ENCODE data around the gene KLHL11.

Gene KLHL11

GRCh38 chr17:41816637-41817320 is 48.4 kb downstream of the KLHL11 start:
- TF ChIP-seq ZFX (IDR thresholded peaks at IDR 0.05), result no peak
- TF ChIP-seq, protein P1, sequence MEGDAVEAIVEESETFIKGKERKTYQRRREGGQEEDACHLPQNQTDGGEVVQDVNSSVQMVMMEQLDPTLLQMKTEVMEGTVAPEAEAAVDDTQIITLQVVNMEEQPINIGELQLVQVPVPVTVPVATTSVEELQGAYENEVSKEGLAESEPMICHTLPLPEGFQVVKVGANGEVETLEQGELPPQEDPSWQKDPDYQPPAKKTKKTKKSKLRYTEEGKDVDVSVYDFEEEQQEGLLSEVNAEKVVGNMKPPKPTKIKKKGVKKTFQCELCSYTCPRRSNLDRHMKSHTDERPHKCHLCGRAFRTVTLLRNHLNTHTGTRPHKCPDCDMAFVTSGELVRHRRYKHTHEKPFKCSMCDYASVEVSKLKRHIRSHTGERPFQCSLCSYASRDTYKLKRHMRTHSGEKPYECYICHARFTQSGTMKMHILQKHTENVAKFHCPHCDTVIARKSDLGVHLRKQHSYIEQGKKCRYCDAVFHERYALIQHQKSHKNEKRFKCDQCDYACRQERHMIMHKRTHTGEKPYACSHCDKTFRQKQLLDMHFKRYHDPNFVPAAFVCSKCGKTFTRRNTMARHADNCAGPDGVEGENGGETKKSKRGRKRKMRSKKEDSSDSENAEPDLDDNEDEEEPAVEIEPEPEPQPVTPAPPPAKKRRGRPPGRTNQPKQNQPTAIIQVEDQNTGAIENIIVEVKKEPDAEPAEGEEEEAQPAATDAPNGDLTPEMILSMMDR (conservative IDR thresholded peaks at IDR 0.05), result no peak
- no peak overlapping the region for H3K27ac ChIP-seq

DNA sequence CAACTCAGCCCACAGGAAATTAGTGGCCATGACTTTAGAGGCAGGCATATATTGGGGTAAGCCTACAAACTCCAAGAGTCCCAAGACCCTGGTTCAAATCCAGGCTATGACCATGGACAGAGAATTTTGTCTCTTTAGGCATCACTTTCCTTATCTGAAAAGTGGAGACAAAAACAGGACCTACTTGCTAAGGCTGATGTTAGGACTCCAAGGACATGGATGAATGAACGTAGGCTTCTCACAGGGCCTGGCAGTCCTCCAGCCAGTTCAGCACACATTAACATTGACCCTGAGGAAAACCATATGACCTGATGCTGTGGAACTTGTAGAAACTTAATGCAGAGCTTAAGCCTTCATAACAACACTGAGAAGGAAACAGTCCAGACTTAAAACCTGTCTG is 51.0 kb downstream of the KLHL11 start:
- TF ChIP-seq ZFX (IDR thresholded peaks at IDR 0.05), result no peak
- TF ChIP-seq, protein P1 (conservative IDR thresholded peaks at IDR 0.05), result no peak
- H3K27ac ChIP-seq, result peak overlapping the region; percentile 93

- H3K27ac ChIP-seq, result peak overlapping the region; percentile 93
- TF ChIP-seq ZFX (IDR thresholded peaks at IDR 0.05), result no peak
- TF ChIP-seq, protein P1 (conservative IDR thresholded peaks at IDR 0.05), result no peak
These were observed 51.5 kb downstream of the KLHL11 start for GRCh38 chr17:41813699-41814124.

- TF ChIP-seq, protein P1 (conservative IDR thresholded peaks at IDR 0.05), result no peak
- no peak for TF ChIP-seq ZFX (IDR thresholded peaks at IDR 0.05)
- H3K27ac ChIP-seq, result peak overlapping the region; percentile 93
These were observed 52.0 kb downstream of the KLHL11 start for GRCh38 chr17:41813152-41813680.

DNA sequence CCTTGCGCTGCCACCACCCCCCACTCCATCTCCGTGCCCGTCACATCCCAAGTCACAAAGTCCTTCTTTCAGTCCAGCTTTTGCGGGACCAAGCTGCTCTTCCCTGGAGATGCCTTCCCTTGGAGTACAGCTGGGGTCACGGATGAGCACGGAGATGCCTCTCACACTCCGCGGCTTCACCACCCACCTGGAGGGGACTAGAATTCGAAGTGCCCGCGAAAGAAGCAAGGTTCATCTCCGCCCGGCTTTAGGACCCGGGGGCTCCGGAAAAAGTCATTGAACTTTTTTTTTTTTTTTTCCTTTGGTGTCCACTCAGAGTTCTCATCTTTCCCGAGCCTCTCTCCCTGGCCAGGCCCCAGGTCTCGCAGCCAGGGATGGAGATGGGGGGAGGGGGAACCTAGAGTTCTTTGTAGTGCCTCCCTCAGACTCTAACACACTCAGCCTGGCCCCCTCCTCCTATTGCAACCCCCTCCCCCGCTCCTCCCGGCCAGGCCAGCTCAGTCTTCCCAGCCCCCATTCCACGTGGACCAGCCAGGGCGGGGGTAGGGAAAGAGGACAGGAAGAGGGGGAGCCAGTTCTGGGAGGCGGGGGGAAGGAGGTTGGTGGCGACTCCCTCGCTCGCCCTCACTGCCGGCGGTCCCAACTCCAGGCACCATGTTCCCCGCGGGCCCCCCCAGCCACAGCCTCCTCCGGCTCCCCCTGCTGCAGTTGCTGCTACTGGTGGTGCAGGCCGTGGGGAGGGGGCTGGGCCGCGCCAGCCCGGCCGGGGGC is 52.7 kb downstream of the KLHL11 start, which contains the start of gene FKBP10:
FKBP10 (plus strand) TSS at position 624 of the 771 bp plus-strand sequence; CDS start at position 655, 31 bp downstream.
- H3K27ac ChIP-seq, result peak within 1 kb of the TSS; percentile 93
- peak; percentile 42; the same call in 1 of the 2 replicates for TF ChIP-seq ZFX (IDR thresholded peaks at IDR 0.05)
- TF ChIP-seq, protein P1 (conservative IDR thresholded peaks at IDR 0.05), result no peak

DNA sequence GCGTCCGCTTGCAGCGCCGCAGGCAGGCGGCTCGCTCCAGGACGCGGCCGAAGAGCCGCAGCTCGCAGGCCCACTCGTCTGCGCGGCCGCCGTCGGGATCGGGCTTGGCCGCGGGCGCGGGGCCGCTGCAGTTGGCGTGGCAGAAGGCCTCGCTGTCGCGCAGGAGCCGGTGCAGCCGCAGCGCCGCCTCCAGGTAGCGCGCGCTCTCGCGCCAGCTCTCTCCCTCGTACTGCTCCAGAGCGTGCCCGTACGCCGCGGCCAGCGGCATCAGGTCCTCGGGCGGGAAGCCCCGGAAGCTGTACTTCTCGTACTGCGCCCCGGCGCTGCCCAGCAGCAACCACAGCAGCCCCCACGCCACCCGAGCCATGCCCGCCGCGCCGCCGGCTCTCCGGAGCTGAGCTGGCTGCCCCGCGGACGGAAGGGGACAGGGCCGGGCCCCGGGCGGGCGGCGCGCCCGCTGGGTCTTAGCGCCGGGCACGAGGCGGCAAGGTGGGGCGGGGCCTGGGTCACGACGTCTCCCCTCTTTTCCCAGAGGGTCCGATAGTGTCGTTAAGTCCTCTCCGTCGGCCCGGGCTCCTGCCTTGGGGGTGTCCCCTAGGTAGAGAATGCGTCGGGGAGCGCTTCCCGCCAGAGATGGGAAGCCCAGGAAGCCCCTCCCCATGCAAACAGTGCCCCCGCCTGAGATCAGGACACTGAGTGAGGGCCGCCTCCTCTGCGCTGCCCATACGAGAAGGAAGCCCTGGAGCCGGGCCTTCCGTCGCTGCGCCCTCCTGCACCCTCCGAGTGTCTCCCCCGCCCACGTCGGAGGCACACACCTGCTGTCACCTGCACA is 53.5 kb downstream of the KLHL11 start, which contains the start of gene P3H4:
P3H4 (minus strand) TSS at position 401 of the 832 bp plus-strand sequence; CDS start at position 367, 34 bp downstream.
- TF ChIP-seq ZFX (IDR thresholded peaks at IDR 0.05), result peak; percentile 97
- TF ChIP-seq, protein P1 (conservative IDR thresholded peaks at IDR 0.05), result peak; percentile 93
- peak within 1 kb of the TSS; percentile 93 for H3K27ac ChIP-seq

All from C4-2B (cell line).